Fibroblast of the aortic adventitia (primary cell): ENCODE data around the gene SNX18. TPM values are rescaled to one million over a fixed set of nuclear protein-coding genes. Genes with fewer than 3 reads are reported as not detected.

ENCODE experiments used
- DNase-seq: peaks from one replicate; pipeline ENCODE4 v3.0.0-alpha.2; 2010; ENCODE audit warnings: low read depth
- H3K4me3 ChIP-seq: 2 replicates; pipeline ENCODE4 v1.5.1; 2011; ENCODE audit warnings: low read depth, mild to moderate bottlenecking, control low read depth, low read length, moderate library complexity
- CTCF ChIP-seq: IDR thresholded peaks from 2 replicates; pipeline ENCODE4 v1.5.1; 2011; ENCODE audit warnings: mild to moderate bottlenecking, low read length, control low read depth, inconsistent platforms; ENCODE audit not compliant: insufficient read depth
- total RNA-seq: library from RNA; depleted of rRNA; stranded (reverse); fragments of >200 nt; gene quantifications from 2 replicates; pipeline ENCODE4 v1.2.3, GENCODE V29; 2012; ENCODE audit warnings: low replicate concordance

Gene SNX18
- total RNA-seq, 1 donor, result 38.8 TPM

GRCh38 chr5:54514841-54515432, 2.6 kb upstream of the SNX18 start:
- no peak overlapping the region for H3K4me3 ChIP-seq
- no peak for TF ChIP-seq CTCF
- DNase-seq, result peak; percentile 62

DNA sequence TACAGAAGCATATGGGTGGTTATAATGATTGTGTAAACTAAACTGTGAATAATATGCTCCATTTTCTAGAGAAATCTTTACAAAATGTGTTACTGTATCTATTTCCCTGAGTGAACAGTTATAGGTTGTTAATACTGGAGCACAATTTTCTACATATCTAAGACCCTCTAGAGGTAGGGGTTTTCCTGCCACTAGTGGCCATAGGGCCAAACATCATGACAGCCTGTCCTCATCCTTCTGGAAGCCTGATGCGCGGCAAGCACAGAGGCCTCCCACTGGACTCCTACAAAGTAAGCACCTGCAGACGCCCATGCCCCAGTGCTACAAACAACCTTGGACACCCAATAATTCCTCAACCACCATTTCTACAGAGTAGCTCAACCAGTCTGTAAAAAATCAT, 1.9 kb upstream of the SNX18 start:
- no peak overlapping the region for H3K4me3 ChIP-seq
- DNase-seq, result no peak
- no peak for TF ChIP-seq CTCF

DNA sequence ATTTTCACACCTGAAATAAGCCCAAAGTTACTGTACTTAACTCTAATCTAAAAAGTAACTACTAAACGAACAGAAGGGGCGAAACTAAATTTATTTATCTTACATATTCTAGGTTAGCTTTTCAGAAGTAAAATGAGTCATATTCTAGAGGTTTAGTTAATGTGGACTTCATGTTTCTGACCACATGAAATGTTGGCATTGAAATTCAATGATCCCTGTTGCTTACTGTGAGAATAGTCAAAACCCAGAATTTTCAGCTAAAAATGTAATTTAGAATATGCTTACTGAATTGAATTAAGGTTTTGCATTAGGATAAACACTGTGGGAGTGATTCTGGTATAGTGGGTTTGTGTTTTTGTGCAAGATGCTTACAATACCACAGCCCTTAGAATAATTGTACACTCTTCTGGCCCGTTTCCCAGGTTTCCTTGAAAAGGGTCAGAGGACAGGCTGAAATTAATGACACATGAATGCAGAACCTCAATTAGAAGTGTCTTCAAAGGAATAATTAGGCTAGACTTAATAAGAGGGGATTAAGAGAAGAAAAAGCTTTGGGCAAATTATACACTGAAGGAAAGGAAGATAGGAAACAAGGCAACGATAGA, 1.4 kb upstream of the SNX18 start:
- H3K4me3 ChIP-seq, result no peak overlapping the region
- DNase-seq, result no peak
- TF ChIP-seq CTCF, result no peak

DNA sequence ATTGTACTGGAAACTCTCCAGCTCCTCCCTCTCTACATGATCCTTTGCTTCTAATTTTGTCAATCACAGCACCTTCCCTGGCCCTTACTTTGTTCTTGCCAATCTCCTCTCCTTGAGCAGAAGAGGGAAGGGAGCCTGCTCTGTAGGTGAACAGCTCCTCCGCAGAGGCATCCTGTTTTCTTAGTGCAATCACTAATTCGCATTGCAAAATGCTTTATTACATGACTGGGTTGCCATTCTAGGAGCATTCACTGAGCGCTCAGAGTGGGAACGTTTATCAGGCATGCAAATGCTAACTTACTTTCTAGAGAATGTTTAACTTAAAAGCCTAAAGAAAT, 416 bp upstream of the SNX18 start:
- H3K4me3 ChIP-seq, result peak overlapping the region; percentile 52
- no peak for DNase-seq
- no peak for TF ChIP-seq CTCF

- peak overlapping the region; percentile 70 for H3K4me3 ChIP-seq
- no peak for TF ChIP-seq CTCF
- no peak for DNase-seq
Observed at GRCh38 chr5:54518146-54518817, 723 bp downstream of the SNX18 start.

DNA sequence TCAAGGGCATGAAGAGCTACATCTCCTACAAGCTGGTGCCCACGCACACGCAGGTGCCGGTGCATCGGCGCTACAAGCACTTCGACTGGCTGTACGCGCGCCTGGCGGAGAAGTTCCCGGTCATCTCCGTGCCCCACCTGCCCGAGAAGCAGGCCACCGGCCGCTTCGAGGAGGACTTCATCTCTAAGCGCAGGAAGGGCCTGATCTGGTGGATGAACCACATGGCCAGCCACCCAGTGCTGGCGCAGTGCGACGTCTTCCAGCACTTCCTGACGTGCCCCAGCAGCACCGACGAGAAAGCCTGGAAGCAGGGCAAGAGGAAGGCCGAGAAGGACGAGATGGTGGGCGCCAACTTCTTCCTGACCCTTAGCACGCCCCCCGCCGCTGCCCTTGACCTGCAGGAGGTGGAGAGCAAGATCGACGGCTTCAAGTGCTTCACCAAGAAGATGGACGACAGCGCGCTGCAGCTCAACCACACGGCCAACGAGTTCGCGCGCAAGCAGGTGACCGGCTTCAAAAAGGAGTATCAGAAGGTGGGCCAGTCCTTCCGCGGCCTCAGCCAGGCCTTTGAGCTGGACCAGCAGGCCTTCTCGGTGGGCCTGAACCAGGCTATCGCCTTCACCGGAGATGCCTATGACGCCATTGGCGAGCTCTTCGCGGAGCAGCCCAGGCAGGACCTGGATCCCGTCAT, 1.4 kb downstream of the SNX18 start:
- TF ChIP-seq CTCF, result no peak
- peak overlapping the region; percentile 70 for H3K4me3 ChIP-seq
- peak; percentile 40 for DNase-seq
